HG02938 (cell line): ENCODE results near the gene VEZF1.
A peak's percentile ranks its signal among the peaks of the same experiment; 100 is the strongest.

Source experiments
- ATAC-seq: cut with Tn5 transposase; IDR thresholded peaks from one replicate; pipeline ENCODE4 v1.9.1; 2021; ENCODE audit warnings: mild to moderate bottlenecking, moderate library complexity; ENCODE audit not compliant: unreplicated experiment

VEZF1 gene, protein sequence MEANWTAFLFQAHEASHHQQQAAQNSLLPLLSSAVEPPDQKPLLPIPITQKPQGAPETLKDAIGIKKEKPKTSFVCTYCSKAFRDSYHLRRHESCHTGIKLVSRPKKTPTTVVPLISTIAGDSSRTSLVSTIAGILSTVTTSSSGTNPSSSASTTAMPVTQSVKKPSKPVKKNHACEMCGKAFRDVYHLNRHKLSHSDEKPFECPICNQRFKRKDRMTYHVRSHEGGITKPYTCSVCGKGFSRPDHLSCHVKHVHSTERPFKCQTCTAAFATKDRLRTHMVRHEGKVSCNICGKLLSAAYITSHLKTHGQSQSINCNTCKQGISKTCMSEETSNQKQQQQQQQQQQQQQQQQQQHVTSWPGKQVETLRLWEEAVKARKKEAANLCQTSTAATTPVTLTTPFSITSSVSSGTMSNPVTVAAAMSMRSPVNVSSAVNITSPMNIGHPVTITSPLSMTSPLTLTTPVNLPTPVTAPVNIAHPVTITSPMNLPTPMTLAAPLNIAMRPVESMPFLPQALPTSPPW

DNA sequence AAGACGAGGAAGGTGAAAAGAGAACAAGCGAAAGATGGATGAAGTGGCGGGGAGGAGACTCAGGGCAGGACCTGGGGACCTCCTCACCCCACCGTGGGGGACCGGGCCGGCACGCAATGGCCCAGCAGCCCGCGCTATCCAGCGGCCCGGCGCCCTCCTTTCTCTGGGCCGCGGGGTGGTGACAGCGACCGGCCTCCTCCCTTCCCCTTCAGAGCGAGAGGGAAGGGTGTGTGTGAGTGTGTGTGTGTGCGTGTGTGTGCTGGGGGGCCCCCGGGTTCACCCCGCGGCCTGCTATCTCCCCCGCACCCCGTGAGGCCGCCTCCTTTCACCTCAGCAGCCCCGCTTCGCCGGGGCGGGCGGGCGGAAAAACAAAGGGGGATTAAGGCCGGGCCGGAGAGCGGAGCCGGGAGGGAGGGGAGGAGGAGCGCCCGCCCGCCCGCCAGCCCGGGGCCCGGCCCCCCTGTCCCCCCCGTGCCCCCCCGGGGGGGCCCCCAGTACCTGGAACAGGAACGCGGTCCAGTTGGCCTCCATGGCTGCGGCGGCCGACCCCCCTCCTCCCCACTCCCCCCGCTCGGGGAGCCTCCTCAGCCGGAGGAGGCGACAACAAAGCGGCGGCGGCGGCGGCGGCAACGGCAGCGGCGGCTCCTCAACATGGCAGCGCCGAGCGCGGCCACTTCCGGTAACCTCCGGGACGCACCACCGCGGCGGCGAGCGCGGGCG, at the start of gene VEZF1:
VEZF1 (minus strand) TSS at position 674 of the 720 bp plus-strand sequence; CDS start at position 531, 143 bp downstream.
- peak; percentile 57 for ATAC-seq

DNA sequence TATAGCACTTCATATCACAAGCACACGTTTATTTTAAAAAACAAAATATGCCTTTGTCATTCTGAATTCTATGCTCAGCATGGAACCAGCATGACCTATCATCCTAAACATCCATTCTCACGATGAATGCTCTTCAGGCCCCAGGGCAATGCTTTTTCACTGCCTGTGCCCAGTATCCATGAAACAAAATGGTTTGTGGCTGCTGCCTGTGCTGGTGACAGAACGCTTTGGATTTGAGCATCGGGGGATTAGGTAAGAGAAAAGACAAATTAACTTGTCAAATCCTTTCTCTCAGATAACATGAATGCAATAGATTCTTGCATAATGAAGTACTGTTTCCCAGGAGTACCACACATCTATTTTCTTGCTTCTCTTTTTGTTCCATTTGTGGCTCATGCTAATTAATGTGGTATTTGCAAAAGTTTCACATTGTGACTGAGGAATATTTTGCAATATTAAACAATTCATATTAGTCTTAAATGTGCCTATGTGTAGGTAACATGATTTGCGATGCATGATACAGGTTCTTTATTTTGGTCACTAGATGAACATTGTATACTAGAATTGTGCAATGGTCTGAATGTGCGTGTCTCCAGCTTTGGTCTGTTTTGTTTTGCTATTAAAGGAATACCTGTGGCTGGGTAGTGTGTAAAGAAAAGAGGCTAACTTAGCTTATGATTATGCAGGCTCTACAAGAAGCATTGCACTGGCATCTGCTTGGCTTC, 44.8 kb upstream of the VEZF1 start:
- no peak for ATAC-seq

DNA sequence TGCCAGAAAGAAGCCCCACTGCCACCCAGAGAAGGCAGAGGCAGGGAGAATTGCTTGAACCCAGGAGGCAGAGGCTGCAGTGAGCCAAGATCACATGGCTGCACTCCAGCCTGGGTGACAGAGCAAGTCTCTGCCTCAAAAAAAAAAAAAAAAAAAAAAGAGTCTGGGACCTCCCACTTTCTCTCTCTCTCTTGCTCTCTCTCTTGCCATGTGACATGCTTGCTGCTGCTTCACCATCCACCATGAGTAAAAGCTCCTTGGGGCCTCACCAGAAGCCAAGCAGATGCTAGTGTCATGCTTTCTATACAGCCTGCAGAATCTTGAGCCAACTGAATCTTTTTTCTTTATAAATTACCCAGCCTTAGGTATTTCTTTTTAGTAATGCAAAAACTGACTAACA, 40.5 kb upstream of the VEZF1 start:
- ATAC-seq, result no peak

DNA sequence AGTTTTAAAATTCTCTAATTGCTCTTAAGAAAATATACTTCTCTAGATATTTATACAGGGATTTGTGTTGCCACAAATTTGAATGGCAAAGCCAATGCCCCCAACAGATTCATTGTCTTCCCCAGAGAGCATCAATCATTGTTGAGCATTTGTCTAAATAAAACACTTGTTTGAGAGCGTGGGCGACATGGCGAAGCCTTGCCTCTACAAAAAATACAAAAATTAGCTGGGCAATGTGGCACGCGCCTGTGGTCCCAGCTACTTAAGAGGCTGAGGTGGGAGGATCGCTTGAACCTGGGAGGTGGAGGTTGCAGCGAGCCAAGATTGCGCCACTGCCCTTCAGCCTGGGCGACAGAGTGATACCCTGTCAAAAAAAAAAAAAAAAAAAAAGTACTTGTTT, 32.3 kb upstream of the VEZF1 start:
- ATAC-seq, result no peak

DNA sequence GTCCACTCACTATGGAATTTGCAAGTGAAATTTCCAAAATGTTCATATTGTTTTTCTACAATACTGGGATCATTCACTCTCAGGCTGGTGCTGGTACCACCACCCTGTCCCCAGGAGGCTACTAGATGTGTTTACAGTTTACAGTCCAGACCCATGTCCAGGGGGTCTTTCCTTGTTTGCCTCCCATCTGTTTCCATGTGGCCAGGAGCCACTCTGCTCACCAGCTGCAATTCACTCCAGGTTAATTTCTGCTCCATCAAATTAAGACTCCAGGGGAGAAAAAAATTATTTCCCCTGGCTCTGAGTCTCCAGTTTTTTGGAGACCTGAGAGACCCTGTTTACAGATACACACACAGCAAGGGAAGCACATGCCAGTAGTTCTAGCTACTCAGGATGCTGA, 31.5 kb upstream of the VEZF1 start:
- ATAC-seq, result no peak

DNA sequence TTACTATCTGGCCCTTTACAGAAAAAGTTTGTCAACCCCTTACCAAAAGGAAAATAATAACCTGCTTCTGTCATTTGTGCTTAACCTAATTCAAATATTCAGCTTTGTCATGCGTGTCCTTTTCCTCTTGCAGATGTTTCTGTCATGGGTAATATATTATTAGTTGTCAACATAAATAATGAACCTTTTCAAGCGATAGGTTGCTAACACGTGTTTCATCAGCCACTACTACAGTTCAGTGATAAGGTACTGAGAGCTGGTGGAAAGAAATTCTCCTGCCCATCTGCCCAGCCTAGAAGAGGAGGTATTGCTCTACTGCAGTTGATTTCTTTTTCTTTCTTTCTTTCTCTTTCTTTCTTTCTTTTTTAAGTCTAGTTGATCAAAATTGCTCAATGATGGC, 31.0 kb upstream of the VEZF1 start:
- no peak for ATAC-seq

DNA sequence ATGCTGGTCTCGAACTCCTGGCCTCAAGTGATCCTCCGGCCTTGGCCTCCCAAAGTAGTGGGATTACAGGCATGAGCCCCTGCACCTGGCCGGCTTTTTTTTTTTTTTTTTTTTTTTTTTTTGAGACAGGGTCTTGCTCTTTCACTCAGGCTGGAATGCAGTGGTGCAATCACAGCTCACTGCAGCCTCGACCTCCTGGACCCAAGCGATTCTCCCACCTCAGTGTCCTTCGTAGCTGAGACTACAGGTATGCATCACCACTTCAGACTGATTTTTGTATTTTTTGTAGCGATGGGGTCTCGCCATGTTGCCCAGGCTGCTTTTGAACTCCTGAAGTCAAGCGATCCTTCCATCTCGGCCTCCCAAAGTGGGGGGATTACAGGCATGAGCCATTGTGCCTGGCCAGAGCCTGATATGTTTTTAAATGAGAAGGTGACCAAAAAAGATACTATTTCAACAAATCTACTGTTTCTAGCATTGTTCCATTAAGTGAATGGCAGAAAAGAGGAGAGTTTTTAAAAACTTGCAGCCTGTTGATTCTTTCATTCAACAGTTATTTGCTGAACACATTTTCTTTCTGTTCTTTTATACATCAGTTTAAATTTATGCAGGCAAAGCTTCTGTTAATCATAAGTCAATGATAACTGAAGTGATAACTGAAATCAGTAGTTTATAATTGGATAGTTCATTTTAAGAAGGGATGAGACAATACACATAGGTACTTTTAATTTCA, 22.2 kb upstream of the VEZF1 start:
- no peak for ATAC-seq

DNA sequence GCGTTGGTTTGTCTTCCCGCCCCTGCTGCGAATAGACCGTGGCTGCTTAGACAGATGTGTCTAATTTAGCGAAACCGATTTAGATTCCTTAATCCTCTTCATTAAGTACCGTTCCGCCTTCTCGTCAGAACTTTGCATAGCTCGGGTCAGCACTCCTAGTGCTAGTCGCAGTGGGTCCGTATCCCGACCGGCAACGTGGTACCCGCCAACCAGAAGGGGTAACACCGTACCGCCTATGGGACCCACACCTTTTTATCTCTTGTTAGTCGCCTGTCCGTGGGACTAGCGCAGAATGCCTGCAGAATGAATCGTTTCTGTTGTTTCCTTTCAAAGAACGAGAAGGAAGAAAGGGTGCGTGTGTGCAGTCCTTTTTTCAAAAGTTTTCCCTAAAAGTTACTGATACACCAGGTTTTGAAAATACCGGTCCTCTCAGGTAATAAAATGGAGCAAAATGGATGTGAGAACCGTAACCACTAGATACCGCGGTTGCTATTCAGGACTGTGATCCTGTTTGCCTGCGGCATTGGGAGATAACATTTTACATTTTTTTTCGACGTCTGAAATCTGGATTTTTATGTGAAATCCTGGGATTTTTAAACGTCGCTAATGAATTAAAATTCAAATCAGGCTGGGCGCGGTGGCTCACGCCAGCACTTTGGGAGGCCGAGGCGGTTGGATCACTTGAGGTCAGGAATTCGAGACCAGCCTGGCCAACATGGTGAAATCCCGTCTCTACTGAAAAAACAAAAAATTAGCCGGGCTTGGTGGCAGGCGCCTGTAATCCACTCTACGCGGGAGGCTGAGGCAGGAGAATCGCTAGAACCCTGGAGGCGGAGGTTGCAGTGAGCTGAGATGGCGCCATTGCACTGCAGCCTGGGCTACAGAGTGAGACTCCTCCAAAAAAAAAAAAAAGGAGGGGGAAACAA, 20.0 kb upstream of the VEZF1 start:
- peak; percentile 19 for ATAC-seq

DNA sequence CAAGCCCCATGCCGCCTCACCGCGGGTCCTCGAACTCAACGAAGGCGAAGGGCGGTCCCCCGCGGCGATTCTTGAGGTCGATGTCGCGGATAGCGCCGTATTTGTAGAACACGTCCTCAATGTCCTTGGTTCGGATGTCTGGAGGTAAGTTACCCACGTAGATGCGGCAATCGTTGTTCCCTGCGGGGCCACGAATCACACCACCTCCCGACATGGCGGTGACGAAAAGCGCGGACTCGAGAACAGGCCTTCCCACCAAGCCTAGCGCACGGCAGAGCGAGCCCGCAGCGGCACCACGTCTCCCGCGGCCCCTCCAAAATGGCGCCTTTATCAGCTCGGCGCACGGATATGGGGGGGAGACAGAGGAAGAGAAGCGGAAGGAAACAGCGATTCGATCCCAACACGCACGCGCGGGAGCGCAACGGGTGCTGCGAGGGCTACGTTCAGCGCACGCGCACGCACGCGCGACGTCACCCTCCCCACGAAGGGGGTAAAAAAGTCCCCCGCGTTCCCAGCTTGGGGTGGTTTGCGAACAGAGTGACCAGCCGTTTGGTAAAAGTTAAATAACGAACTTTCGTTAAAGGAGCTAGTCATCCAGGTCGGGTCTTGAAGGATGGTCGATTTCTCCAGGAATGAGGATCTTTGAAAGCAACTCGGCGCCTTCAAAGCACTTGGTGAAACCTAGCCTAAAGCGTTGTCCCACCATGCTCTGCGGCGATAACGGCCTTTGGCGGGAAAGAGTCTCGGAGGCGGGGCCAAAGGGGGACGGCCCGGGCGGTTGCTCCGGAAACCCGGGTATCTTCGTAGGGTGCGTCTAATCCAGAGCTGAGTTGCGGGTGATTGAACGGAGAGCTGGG, 19.1 kb upstream of the VEZF1 start, which contains the start of gene SRSF1:
SRSF1 (minus strand) TSS at position 323 of the 857 bp plus-strand sequence; CDS start at position 214, 109 bp downstream.
- ATAC-seq, result peak; percentile 79

DNA sequence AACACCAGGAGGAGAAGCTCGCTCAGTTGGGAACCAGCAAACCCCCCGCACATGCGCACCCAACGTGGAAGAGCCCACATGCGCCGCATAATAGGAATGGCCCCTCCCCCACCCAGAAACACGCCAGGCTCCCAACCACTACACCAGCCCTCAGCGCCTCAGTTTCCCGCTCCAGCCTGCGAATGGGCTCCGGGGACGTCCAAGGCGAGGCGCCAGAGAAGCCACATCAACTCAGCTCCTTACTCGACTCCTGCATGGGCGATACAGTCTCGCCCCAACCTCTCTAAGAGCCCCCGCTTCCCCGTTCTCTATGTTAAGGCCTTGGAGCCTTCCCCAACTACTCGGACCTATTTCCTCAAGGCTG, 18.5 kb upstream of the VEZF1 start:
- ATAC-seq, result no peak

DNA sequence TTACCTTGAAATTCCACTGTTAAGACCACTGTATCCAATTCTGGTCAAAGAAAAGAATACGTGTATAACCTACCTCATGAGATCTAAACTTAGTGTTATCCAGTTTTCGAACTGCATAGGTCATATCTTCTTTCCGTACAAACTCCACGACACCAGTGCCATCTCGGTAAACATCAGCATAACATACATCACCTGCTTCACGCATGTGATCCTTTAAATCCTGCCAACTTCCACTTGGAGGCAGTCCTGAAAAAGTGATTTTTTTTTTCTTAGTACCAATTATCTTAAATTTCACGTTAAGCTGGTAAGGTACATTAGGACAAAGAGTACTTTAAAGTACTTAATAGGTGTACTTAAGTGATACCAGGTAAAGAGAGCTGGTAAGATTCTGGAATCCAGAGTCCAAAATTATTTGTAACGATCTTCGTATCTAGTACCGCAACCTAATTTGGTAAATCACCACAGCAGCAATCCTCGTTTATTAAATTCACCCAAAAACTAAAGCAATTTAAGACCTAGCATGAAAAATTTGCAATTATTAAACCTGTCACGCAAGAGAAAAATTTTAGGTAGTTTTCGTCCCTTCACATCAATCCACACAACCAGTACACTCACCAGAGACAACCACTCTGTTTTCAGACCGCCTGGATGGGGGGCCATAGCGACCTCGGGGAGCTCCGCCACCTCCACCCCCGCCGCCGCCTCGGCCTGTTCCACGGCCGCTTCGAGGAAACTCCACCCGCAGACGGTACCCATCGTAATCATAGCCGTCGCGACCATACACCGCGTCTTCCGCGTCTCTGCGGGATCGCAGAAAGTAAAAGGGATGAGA, 17.9 kb upstream of the VEZF1 start:
- no peak for ATAC-seq

DNA sequence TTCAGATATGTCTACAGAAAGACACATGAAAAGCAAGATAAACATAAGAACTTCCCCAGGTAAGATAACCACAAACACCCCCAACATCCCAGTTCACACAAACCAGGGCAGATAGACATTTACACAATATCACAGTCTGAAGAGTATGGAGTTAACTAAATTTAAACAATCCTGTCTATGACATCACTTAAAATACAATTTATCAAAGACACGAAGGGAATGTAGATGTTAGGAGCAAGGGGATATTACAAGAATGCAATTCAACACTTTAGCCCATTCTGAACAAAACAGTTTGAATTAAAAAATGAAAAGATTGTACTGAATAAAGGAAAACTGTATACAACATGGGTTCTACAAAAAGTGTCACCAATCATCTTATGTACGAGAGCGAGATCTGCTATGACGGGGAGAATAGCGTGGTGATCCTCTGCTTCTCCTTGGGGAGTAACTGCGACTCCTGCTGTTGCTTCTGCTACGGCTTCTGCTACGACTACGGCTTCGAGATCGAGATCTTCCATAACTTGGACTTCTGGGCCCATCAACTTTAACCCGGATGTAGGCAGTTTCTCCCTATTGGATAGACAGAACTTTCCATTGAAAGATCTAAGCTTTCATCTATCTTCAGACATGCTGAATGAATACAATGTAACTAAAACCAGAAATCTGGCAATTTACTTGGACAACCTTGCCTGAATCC, 17.1 kb upstream of the VEZF1 start:
- no peak for ATAC-seq

DNA sequence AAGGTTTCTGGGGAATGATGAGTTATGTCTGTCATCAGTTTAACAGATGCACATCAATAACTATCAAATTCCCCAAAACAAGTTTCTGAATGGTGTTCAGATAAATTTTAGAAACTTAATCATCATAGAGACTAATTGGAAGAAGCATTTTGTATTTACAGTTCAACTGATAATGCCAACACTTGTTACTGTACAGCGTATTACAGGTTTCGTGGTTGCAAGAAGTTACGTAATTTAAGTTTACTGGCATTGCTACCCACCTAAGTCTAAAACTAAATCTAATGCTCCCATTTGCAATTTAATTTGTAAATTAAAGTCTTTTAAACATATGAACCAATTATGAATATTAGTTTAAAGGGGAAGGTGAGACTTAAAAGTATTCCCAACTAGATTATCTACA, 16.0 kb upstream of the VEZF1 start:
- ATAC-seq, result no peak

DNA sequence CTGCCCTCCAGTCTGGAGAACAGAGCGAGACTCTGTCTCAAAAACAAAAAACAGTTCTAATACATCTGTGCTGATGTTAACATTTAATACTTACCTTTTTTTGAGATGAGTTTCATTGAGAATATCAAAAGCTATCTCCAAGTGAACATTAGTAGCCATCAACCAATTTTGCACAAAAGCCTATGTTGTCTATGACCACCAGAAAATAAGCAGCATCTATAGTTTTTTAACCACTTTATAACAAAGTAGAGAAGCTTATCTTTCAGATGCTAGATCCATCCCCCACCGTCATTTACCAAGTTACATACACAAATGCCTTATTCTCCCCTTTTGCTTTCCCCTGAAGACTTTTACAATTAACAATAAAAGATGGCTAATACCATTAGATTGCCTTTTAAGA, 14.9 kb upstream of the VEZF1 start:
- no peak for ATAC-seq

DNA sequence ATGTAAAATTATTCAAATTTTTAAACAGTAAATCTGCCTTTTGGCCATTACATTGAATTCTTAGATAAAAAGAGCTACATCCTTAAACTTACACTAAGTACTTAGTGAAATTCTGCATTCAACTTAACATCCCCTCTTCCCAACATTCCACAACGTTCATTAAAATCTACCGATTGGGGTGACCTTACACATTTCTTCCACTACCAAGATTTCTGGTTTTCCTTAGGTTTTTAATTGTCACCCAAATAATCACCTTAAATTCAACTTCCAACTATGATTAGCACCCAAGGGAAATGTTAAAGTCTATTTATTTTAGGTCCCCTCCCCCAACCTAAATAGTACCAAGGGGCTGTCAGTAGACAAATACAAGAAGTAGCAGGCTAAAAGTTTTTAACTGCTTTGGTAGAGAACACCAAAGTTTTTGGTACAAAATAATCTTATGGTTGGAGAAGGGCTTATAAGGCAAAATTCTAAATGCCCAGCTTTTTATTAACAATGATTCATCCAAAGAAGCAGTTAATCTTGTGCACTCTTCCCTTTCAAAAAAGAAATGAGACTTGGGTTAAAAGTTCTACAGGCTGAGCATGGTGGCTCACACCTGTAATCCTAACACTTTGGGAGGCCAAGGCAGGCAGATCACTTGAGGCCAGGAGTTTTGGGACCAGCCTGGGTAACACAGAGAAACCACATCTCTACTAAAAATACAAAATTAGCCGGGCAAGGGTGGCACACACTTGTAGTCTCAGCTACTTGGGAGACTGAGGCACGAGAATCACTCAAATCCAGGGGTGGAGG, 14.3 kb upstream of the VEZF1 start:
- no peak for ATAC-seq

DNA sequence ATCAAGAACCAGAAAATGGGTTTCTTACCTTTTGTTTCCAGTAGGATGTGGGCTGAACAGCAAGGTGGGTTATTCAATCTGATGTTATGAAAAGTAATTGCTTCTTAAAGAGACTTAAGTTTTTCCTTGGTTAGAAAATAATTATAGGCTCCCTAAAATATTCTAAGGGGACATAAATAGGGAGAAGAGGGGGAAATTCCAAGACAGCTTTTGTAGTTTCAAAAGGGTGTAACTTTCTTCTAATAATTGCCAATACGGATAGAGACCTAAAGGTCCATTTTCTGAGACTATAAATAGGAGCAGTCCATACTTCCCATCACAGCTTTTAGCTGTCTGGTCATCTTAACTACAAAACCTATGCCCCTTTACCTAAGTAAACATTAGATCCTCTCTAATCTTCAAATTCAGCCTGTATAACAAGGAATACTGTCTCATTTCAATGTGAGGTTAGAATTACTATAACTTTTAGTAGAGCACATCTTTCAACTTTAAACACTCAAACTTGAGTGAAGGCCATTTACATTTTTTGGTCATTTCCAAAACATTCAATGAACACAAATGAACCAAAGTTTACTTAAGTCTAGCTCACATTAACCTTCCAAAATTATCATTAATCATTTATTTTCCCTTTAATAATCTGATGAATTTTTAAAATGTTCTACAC, 13.5 kb upstream of the VEZF1 start:
- ATAC-seq, result no peak
